OCI-LY7 (cell line): ENCODE data around the gene GLYAT. TPM values are rescaled to one million over a fixed set of nuclear protein-coding genes. Genes with fewer than 3 reads are reported as not detected.

Experiments
- BruUV-seq: library from RNA; stranded (reverse); fragments of 400-500 nt; replicated peaks from 2 replicates; lab custom pipeline; 2021; lab: Mats Ljungman, UMichigan
- CTCF ChIA-PET: fragments of 300-600 bp; sonication (Branson Sonifier 250); formaldehyde crosslinking; loops from one replicate; lab custom pipeline; 2022; ENCODE audit warnings: antibody characterized with exemption; ENCODE audit not compliant: unreplicated experiment; lab: Charles Lee
- POLR2A ChIA-PET: fragments of 300-600 bp; sonication (Branson Sonifier 250); formaldehyde crosslinking; loops from one replicate; lab custom pipeline; 2022; ENCODE audit warnings: antibody characterized with exemption; lab: Charles Lee
- DNase-seq: peaks from one replicate; pipeline ENCODE4 v3.0.0-alpha.2; 2015; ENCODE audit warnings: low spot score
- H2AFZ ChIP-seq: fragments of 200-600 bp; sonication (generic), shearing (Covaris generic); 2 replicates; pipeline ENCODE4 v1.6.1; 2014; ENCODE audit warnings: mild to moderate bottlenecking, antibody characterized with exemption, low read length, moderate library complexity
- H3K27ac ChIP-seq: fragments of 200-600 bp; sonication (generic); 2 replicates; pipeline ENCODE4 v1.5.1; 2014; ENCODE audit warnings: mixed run types, low read depth, mild to moderate bottlenecking, moderate library complexity, low read length, inconsistent platforms; ENCODE audit not compliant: poor library complexity, severe bottlenecking
- H3K36me3 ChIP-seq: fragments of 200-600 bp; sonication (generic); 2 replicates; pipeline ENCODE4 v1.6.1; 2014; ENCODE audit warnings: mild to moderate bottlenecking, antibody characterized with exemption, low read length, moderate library complexity, mixed read lengths; ENCODE audit not compliant: insufficient read depth
- H3K4me1 ChIP-seq: fragments of 200-600 bp; sonication (generic); 2 replicates; pipeline ENCODE4 v1.5.1; 2014; ENCODE audit warnings: mild to moderate bottlenecking, low read length; ENCODE audit not compliant: insufficient read depth, poor library complexity, severe bottlenecking
- H3K4me2 ChIP-seq: fragments of 200-600 bp; sonication (generic); 2 replicates; pipeline ENCODE4 v1.6.1; 2014; ENCODE audit warnings: mild to moderate bottlenecking, low read length
- H3K4me3 ChIP-seq: fragments of 200-600 bp; sonication (generic); 2 replicates; pipeline ENCODE4 v1.5.1; 2014; ENCODE audit warnings: mild to moderate bottlenecking, low read depth, low read length; ENCODE audit not compliant: poor library complexity, severe bottlenecking
- H3K79me2 ChIP-seq: fragments of 200-600 bp; sonication (generic); 2 replicates; pipeline ENCODE4 v1.6.1; 2016; ENCODE audit warnings: low read depth, mild to moderate bottlenecking, low read length, moderate library complexity, mixed read lengths; ENCODE audit not compliant: insufficient read depth
- H3K9me2 ChIP-seq: fragments of 200-600 bp; sonication (generic); 2 replicates; pipeline ENCODE4 v1.6.1; 2016; ENCODE audit warnings: mild to moderate bottlenecking, low read length, mixed read lengths; ENCODE audit not compliant: insufficient read depth
- H3K9me3 ChIP-seq: fragments of 200-600 bp; sonication (generic); 2 replicates; pipeline ENCODE4 v1.6.1; 2014; ENCODE audit warnings: mild to moderate bottlenecking, mixed run types, low read length, mixed read lengths
- H4K20me1 ChIP-seq: fragments of 200-600 bp; sonication (generic); 2 replicates; pipeline ENCODE4 v1.6.1; 2014; ENCODE audit warnings: mild to moderate bottlenecking, antibody characterized with exemption, low read length, moderate library complexity, mixed read lengths; ENCODE audit not compliant: insufficient read depth
- EZH2phosphoT487 ChIP-seq: fragments of 200-600 bp; sonication (generic); IDR thresholded peaks from 2 replicates; pipeline ENCODE4 v1.6.1; 2018; ENCODE audit warnings: low read depth, borderline replicate concordance, mild to moderate bottlenecking, mixed run types, antibody characterized with exemption, low read length, moderate library complexity, mixed read lengths
- intact Hi-C: fragments of 100-400 bp; cut with micrococcal nuclease; formaldehyde crosslinking; loops from one replicate; pipeline ENCODE4 v1.10.0; 2022; ENCODE audit not compliant: unreplicated experiment
- total RNA-seq, 2 experiments: library from RNA; depleted of rRNA in 1 of 2; stranded (reverse); fragments of >200 nt in 1 of 2; shearing (Covaris generic) in 1 of 2; gene quantifications; 2 replicates each; pipeline ENCODE4 v1.2.3, GENCODE V29; 2014 to 2022
- TF ChIP-seq, protein P1 (sequence below): fragments of 200-600 bp; sonication (generic); conservative IDR thresholded peaks from 2 replicates; pipeline ENCODE4 v1.5.1; 2014; ENCODE audit warnings: mild to moderate bottlenecking, antibody characterized with exemption, low read length, moderate library complexity, mixed read lengths

GLYAT gene
- total RNA-seq, 2 experiments from 2014 or later = not detected

DNA sequence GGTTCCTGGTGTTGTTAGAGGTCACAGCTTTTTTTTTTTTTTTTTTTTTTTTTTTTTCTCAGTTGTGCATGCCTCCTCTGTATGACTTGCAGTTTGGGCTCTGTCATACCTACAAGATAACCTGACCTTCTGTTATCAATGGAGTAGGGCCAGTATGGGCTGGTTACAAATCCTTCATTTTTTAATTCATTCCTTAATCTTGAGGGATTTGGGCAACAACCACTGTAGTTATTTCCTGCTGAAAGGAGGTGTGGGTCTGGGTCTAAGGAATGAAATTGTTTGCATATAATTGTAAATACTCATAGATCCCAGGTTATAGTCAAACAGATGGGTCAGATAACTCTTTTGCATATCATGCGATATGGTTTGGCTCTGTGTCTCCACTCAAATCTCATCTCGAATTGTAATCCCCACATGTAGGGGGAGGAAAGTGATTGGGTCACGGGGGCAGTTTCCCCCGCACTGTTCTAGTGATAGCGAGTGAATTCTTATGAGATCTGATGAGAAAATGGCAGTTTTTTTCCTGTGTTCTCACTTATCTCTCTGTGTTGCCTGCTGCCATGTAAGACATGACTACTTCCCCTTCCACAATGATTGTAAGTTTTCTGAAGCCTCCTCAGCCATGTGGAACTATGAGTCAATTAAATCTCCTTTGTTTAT, 14.1 kb upstream of the GLYAT start:
- Histone ChIP-seq H3K9me3 (no peaks in the 10 kb centered on the region), H3K9me2 (no peaks in the 10 kb centered on the region), H3K79me2 (no peaks in the 10 kb centered on the region), H3K36me3 (no peaks in the 10 kb centered on the region), H3K4me3 (no peak overlapping the region), H3K4me1 (no peaks in the 10 kb centered on the region), H4K20me1 (no peaks in the 10 kb centered on the region), H3K27ac (no peak overlapping the region), H3K4me2 (no peak overlapping the region), H2AFZ (no peak overlapping the region)
- DNase-seq = no peak
- ChIA-PET POLR2A (interaction anchor here (0.7 to 1.1 kb wide), 2 partner anchors 39 to 68 kb away, joined by 3 read pairs; no protein-coding TSS in a partner anchor), CTCF (no interaction called here)
- intact Hi-C loops = no loop called here
- no TSS peak for BruUV-seq
- TF ChIP-seq, protein P1, sequence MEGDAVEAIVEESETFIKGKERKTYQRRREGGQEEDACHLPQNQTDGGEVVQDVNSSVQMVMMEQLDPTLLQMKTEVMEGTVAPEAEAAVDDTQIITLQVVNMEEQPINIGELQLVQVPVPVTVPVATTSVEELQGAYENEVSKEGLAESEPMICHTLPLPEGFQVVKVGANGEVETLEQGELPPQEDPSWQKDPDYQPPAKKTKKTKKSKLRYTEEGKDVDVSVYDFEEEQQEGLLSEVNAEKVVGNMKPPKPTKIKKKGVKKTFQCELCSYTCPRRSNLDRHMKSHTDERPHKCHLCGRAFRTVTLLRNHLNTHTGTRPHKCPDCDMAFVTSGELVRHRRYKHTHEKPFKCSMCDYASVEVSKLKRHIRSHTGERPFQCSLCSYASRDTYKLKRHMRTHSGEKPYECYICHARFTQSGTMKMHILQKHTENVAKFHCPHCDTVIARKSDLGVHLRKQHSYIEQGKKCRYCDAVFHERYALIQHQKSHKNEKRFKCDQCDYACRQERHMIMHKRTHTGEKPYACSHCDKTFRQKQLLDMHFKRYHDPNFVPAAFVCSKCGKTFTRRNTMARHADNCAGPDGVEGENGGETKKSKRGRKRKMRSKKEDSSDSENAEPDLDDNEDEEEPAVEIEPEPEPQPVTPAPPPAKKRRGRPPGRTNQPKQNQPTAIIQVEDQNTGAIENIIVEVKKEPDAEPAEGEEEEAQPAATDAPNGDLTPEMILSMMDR = no peak
- TF ChIP-seq EZH2phosphoT487 = no peak

DNA sequence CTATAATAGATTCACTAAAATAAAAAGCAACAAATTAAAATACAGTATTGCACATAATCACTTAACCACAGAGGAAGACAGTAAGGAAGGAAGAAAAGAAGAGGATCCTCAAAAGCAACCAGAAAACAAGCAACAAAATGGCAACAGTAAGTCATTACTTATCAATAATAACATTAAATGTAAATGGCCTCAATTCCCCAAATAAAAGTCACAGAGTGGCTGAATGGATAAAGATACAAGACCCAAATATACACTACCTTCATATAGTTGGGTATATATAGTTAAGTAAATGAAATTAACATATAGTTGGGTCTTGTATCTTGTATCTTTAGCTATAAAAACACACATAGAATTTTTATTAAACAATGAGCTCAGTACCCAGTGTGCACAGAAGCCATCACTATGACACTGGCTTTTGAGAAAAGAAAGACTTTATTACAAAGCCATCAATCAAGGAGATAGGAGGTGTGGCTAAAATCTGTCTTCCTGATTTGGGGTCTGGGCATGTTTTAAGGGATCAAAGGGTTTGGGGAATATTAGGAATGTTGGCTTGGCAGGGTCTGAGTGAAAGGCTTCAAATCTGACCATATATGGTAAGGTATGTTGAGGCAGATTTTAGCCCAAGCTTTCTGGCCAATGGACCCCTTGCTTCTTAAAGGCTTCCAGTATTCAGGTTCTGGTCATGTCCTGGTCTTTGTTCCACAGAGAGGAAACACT, 13.4 kb upstream of the GLYAT start:
- Histone ChIP-seq H3K79me2 (no peaks in the 10 kb centered on the region), H2AFZ (no peak overlapping the region), H3K36me3 (no peaks in the 10 kb centered on the region), H3K27ac (no peak overlapping the region), H3K4me2 (no peak overlapping the region), H3K9me2 (no peaks in the 10 kb centered on the region), H4K20me1 (no peaks in the 10 kb centered on the region), H3K4me1 (no peaks in the 10 kb centered on the region), H3K9me3 (no peaks in the 10 kb centered on the region), H3K4me3 (no peak overlapping the region)
- ChIA-PET CTCF (no interaction called here), POLR2A (interaction anchor here (1.1 kb wide), 1 partner anchor 67 kb away, joined by 3 read pairs; no protein-coding TSS in a partner anchor)
- DNase-seq = no peak
- BruUV-seq = no TSS peak
- no peak for TF ChIP-seq EZH2phosphoT487
- TF ChIP-seq, protein P1 = no peak
- intact Hi-C loops = no loop called here
